MG63 (cell line): ENCODE results near the gene BBS9. TPM values are rescaled to one million over a fixed set of nuclear protein-coding genes. Genes with fewer than 3 reads are reported as not detected.
A peak's percentile ranks its signal among the peaks of the same experiment; 100 is the strongest.
"Not testable (repeated sequence)": the region's sequence is repeated elsewhere in the genome, so short reads cannot be mapped to it uniquely, and the experiment has no call there.

Experiments
- DNase-seq: peaks from one replicate; pipeline ENCODE4 v3.0.0-alpha.2; 2020
- H3K27me3 ChIP-seq: fragments of 250-450 bp; sonication (Bioruptor Pico); 2 replicates; pipeline ENCODE4 v1.5.1; 2020; ENCODE audit warnings: mild to moderate bottlenecking, moderate library complexity
- H3K36me3 ChIP-seq: fragments of 250-450 bp; sonication (Bioruptor Pico); 2 replicates; pipeline ENCODE4 v1.5.1; 2020; ENCODE audit warnings: mild to moderate bottlenecking, moderate library complexity
- H3K4me3 ChIP-seq: fragments of 250-450 bp; sonication (Bioruptor Pico); 2 replicates; pipeline ENCODE4 v1.5.1; 2020; ENCODE audit warnings: mild to moderate bottlenecking, moderate library complexity
- H3K9me3 ChIP-seq: fragments of 250-450 bp; sonication (Bioruptor Pico); 2 replicates; pipeline ENCODE4 v1.5.1; 2020; ENCODE audit warnings: mild to moderate bottlenecking, moderate library complexity
- total RNA-seq: library from RNA; depleted of rRNA; stranded (reverse); fragments of >200 nt; shearing (Covaris generic); gene quantifications from 2 replicates; pipeline ENCODE4 v1.2.3, GENCODE V29; 2014; ENCODE audit warnings: low replicate concordance; rRNA removed

Gene BBS9
- total RNA-seq, result 25.7 and 31.4 TPM in 2 replicates

- H3K9me3 ChIP-seq, result no peaks in the 10 kb centered on the region
Observed at GRCh38 chr7:33128990-33129805, at the start of gene BBS9. TSS of gene BBS9 (plus strand) at chr7:33129564. CDS start at chr7:33146253, 16,689 bp downstream.

GRCh38 chr7:33079763-33080690 is 49.3 kb upstream of the BBS9 start:
- no peaks in the 10 kb centered on the region for H3K27me3 ChIP-seq
- no peaks in the 10 kb centered on the region for H3K36me3 ChIP-seq
- no peak overlapping the region for H3K4me3 ChIP-seq
- DNase-seq, result no peak
- H3K9me3 ChIP-seq, result no peaks in the 10 kb centered on the region

More at GRCh38 chr7:33128990-33129805, at the start of gene BBS9:
- peak; percentile 92 for DNase-seq
- Histone ChIP-seq H3K27me3 (no peaks in the 10 kb centered on the region), H3K36me3 (no peaks in the 10 kb centered on the region), H3K4me3 (peak within 1 kb of the TSS; percentile 95)

- Histone ChIP-seq H3K9me3 (no peaks in the 10 kb centered on the region), H3K36me3 (no peaks in the 10 kb centered on the region), H3K4me3 (no peak overlapping the region), H3K27me3 (no peaks in the 10 kb centered on the region)
- no peak for DNase-seq
Observed at GRCh38 chr7:33087356-33087755, 42.0 kb upstream of the BBS9 start.

- Histone ChIP-seq H3K9me3 (no peaks in the 10 kb centered on the region), H3K36me3 (no peaks in the 10 kb centered on the region), H3K27me3 (no peaks in the 10 kb centered on the region), H3K4me3 (no peak overlapping the region)
- DNase-seq, result no peak
Observed at GRCh38 chr7:33087858-33088257, 41.5 kb upstream of the BBS9 start.

GRCh38 chr7:33089142-33089541 is 40.2 kb upstream of the BBS9 start:
- Histone ChIP-seq H3K4me3 (no peak overlapping the region), H3K27me3 (no peaks in the 10 kb centered on the region), H3K9me3 (no peaks in the 10 kb centered on the region), H3K36me3 (peaks cover under 1% of the 10 kb centered on the region)
- DNase-seq, result no peak

GRCh38 chr7:33091111-33091531 is 38.2 kb upstream of the BBS9 start:
- H3K27me3 ChIP-seq, result no peaks in the 10 kb centered on the region
- no peaks in the 10 kb centered on the region for H3K9me3 ChIP-seq
- H3K4me3 ChIP-seq, result no peak overlapping the region
- DNase-seq, result no peak
- H3K36me3 ChIP-seq, result peaks cover 10% of the 10 kb centered on the region

GRCh38 chr7:33091641-33092191 is 37.6 kb upstream of the BBS9 start:
- H3K4me3 ChIP-seq, result no peak overlapping the region
- no peak for DNase-seq
- no peaks in the 10 kb centered on the region for H3K9me3 ChIP-seq
- H3K27me3 ChIP-seq, result no peaks in the 10 kb centered on the region
- peaks cover 15% of the 10 kb centered on the region for H3K36me3 ChIP-seq

GRCh38 chr7:33093266-33093665 is 36.1 kb upstream of the BBS9 start:
- no peak for DNase-seq
- no peak overlapping the region for H3K4me3 ChIP-seq
- peaks cover 21% of the 10 kb centered on the region for H3K36me3 ChIP-seq
- H3K9me3 ChIP-seq, result no peaks in the 10 kb centered on the region
- no peaks in the 10 kb centered on the region for H3K27me3 ChIP-seq

GRCh38 chr7:33094745-33095275 is 34.6 kb upstream of the BBS9 start:
- peaks cover 29% of the 10 kb centered on the region for H3K36me3 ChIP-seq
- H3K9me3 ChIP-seq, DNase-seq, H3K27me3 ChIP-seq, H3K4me3 ChIP-seq: not testable (repeated sequence)

- Histone ChIP-seq H3K27me3 (no peaks in the 10 kb centered on the region), H3K9me3 (no peaks in the 10 kb centered on the region), H3K36me3 (peaks cover 38% of the 10 kb centered on the region), H3K4me3 (no peak overlapping the region)
- DNase-seq, result no peak
Observed at GRCh38 chr7:33099154-33099940, 30.0 kb upstream of the BBS9 start.

GRCh38 chr7:33100770-33101169 is 28.6 kb upstream of the BBS9 start:
- no peak overlapping the region for H3K4me3 ChIP-seq
- peaks cover 33% of the 10 kb centered on the region for H3K36me3 ChIP-seq
- no peak for DNase-seq
- no peaks in the 10 kb centered on the region for H3K27me3 ChIP-seq
- no peaks in the 10 kb centered on the region for H3K9me3 ChIP-seq

- H3K27me3 ChIP-seq, result no peaks in the 10 kb centered on the region
- H3K36me3 ChIP-seq, result peaks cover 25% of the 10 kb centered on the region
- H3K9me3 ChIP-seq, result no peaks in the 10 kb centered on the region
- H3K4me3 ChIP-seq, result no peak overlapping the region
- DNase-seq, result no peak
Observed at GRCh38 chr7:33101906-33102305, 27.5 kb upstream of the BBS9 start.

- H3K4me3 ChIP-seq, result peak overlapping the region; percentile 71
- no peaks in the 10 kb centered on the region for H3K9me3 ChIP-seq
- peak; percentile 18 for DNase-seq
Observed at GRCh38 chr7:33107136-33108066, 22.0 kb upstream of the BBS9 start.

GRCh38 chr7:33108554-33109004 is 20.8 kb upstream of the BBS9 start:
- peak overlapping the region; percentile 71 for H3K4me3 ChIP-seq
- no peaks in the 10 kb centered on the region for H3K9me3 ChIP-seq
- H3K27me3 ChIP-seq, result no peaks in the 10 kb centered on the region
- no peaks in the 10 kb centered on the region for H3K36me3 ChIP-seq
- DNase-seq, result peak; percentile 11

More at GRCh38 chr7:33107136-33108066, 22.0 kb upstream of the BBS9 start:
- Histone ChIP-seq H3K27me3 (no peaks in the 10 kb centered on the region), H3K36me3 (peaks cover 8% of the 10 kb centered on the region)
